Mucosa of descending colon (tissue), 3 donors: Measurements from ENCODE around the gene PAK4. TPM values are rescaled to one million over a fixed set of nuclear protein-coding genes. Genes with fewer than 3 reads are reported as not detected.

ENCODE experiments used
- ATAC-seq: fragments of 200-7000 bp; cut with Tn5 transposase; one replicate; pipeline ENCODE4 v1.9.1; 2020; ENCODE audit warnings: mild to moderate bottlenecking, moderate library complexity
- DNase-seq, 3 donors: peaks; one replicate each; pipeline ENCODE4 v3.0.0-alpha.2; 2020
- H3K36me3 ChIP-seq: fragments of 200-600 bp; one replicate; pipeline ENCODE4 v1.8.0; 2021; ENCODE audit warnings: low read depth, mild to moderate bottlenecking
- H3K4me1 ChIP-seq: fragments of 200-600 bp; one replicate; pipeline ENCODE4 v1.8.0; 2021; ENCODE audit warnings: low read depth, mild to moderate bottlenecking
- H3K4me3 ChIP-seq: fragments of 200-600 bp; one replicate; pipeline ENCODE4 v1.8.0; 2021; ENCODE audit warnings: mild to moderate bottlenecking
- H3K9me3 ChIP-seq: fragments of 200-600 bp; one replicate; pipeline ENCODE4 v1.8.0; 2021; ENCODE audit warnings: mild to moderate bottlenecking
- CTCF ChIP-seq: fragments of 200-600 bp; IDR thresholded peaks from one replicate; pipeline ENCODE4 v1.8.0; 2022; ENCODE audit warnings: antibody characterized with exemption, mild to moderate bottlenecking
- intact Hi-C, 2 donors: fragments of 100-400 bp; cut with DNase I in 1 of 2; cut with micrococcal nuclease in 1 of 2; formaldehyde crosslinking; loops; one replicate each; pipeline versions ENCODE4 v1.11.0 to v1.11.1; 2022; cut with DNase I, micrococcal nuclease
- long read RNA-seq, 2 donors: library from polyadenylated mRNA; unstranded; transcript quantifications; one replicate each; pipeline ENCODE4 v2.0.0, GENCODE V29; 2019 to 2021
- total RNA-seq, 3 donors: library from RNA; stranded (reverse); fragmentation: NEBNext Ultra II Directional in 2 of 3; extraction: Animal tissue kit (Norgen Biotek cat#: 25700) in 2 of 3; gene quantifications; one replicate each; pipeline versions ENCODE4 v1.2.1 to v1.2.4, GENCODE V29; 2021 to 2023
- donor health status: DM: no; HTN: no; CAD: no; lungs with moderate emphysema.
- donor health status: DM: no; HTN: no; CAD: no.
- donor health status: DM: no; HTN: yes; CAD: no.

Gene PAK4
- total RNA-seq = 100 to 1,000 TPM in 1 of 3 donors, 10 to 100 TPM in 2; 54.4 to 116 (median 76.5) TPM
- long read RNA-seq, donor 1, partial matches to known transcripts = 9 of 33 reads
- long read RNA-seq, donor 1, other reads (novel, unspliced or antisense) = 19 of 33 reads
- long read RNA-seq, donor 2, partial matches to known transcripts = 2 of 13 reads
- long read RNA-seq, donor 2, other reads (novel, unspliced or antisense) = 10 of 13 reads

GRCh38 chr19:39125554-39126311, at the start of gene PAK4:
Gene PAK4 (plus strand): TSS chr19:39125786. CDS start chr19:39169554, 43,768 bp downstream.
- no peak for TF ChIP-seq CTCF
- intact Hi-C loops = no loop called here
- DNase-seq (peak; percentile 98), ATAC-seq (peak; percentile 92)
- Histone ChIP-seq H3K4me3 (peak within 1 kb of the TSS; percentile 75), H3K4me1 (peaks cover 38% of the 10 kb centered on the region), H3K36me3 (no peaks in the 10 kb centered on the region), H3K9me3 (no peaks in the 10 kb centered on the region)

GRCh38 chr19:39077323-39077722, 48.3 kb upstream of the PAK4 start:
- no peak for DNase-seq
- intact Hi-C loops = no loop called here
- no peak for ATAC-seq
- H3K36me3 ChIP-seq = no peaks in the 10 kb centered on the region
- no peak for TF ChIP-seq CTCF
- H3K4me3 ChIP-seq = no peak overlapping the region
- H3K4me1 ChIP-seq = no peaks in the 10 kb centered on the region
- no peaks in the 10 kb centered on the region for H3K9me3 ChIP-seq

GRCh38 chr19:39078436-39079200, 47.0 kb upstream of the PAK4 start:
- Histone ChIP-seq H3K4me1 (no peaks in the 10 kb centered on the region), H3K36me3 (no peaks in the 10 kb centered on the region), H3K9me3 (no peaks in the 10 kb centered on the region), H3K4me3 (no peak overlapping the region)
- ATAC-seq = no peak
- intact Hi-C loops = no loop called here
- TF ChIP-seq CTCF = no peak
- DNase-seq = no peak

- no peak for TF ChIP-seq CTCF
- Histone ChIP-seq H3K36me3 (no peaks in the 10 kb centered on the region), H3K9me3 (no peaks in the 10 kb centered on the region), H3K4me3 (no peak overlapping the region), H3K4me1 (peaks cover 3% of the 10 kb centered on the region)
- no peak for DNase-seq
- ATAC-seq = no peak
- intact Hi-C loops = no loop called here
Measured at GRCh38 chr19:39080431-39080830, 45.2 kb upstream of the PAK4 start.

GRCh38 chr19:39082167-39082566, 43.4 kb upstream of the PAK4 start:
- intact Hi-C loops = no loop called here
- Histone ChIP-seq H3K4me1 (peaks cover 3% of the 10 kb centered on the region), H3K36me3 (no peaks in the 10 kb centered on the region), H3K4me3 (no peak overlapping the region), H3K9me3 (no peaks in the 10 kb centered on the region)
- no peak for TF ChIP-seq CTCF
- ATAC-seq = no peak
- DNase-seq = no peak
